A549 (cell line): ENCODE measurements around the gene TBCE.

Experiments used
- CTCF ChIP-seq: fragments of >200 bp; sonication (Bioruptor Twin); formaldehyde crosslinking; IDR thresholded peaks from 3 replicates; pipeline ENCODE4 v1.5.1; 2016
- EP300 ChIP-seq, 2 experiments: fragments of >200 bp; sonication (Bioruptor Twin); formaldehyde crosslinking; IDR thresholded peaks; 2 replicates in 1 of 2; 3 replicates in 1 of 2; pipeline ENCODE4 v1.6.1; 2016 to 2017
- FOSL2 ChIP-seq, 2 experiments: fragments of 450-650 bp in 1 of 2; fragments of >200 bp in 1 of 2; sonication (Bioruptor Twin) in 1 of 2; formaldehyde crosslinking; IDR thresholded peaks; 2 replicates each; pipeline versions ENCODE4 v1.5.0 to v1.6.1; 2016 to 2020; ENCODE audit warnings: mild to moderate bottlenecking in 1 of 2, moderate library complexity in 1 of 2
- MAX ChIP-seq: IDR thresholded peaks from 2 replicates; pipeline ENCODE4 v1.6.1; 2012
- POLR2A ChIP-seq: IDR thresholded peaks from 2 replicates; pipeline ENCODE4 v1.6.1; 2012; ENCODE audit warnings: mild to moderate bottlenecking, low read length
- RFX5 ChIP-seq: fragments of 450-650 bp; IDR thresholded peaks from 2 replicates; pipeline ENCODE4 v1.7.1; 2014; ENCODE audit warnings: antibody characterized with exemption, mild to moderate bottlenecking, moderate library complexity
- ZFP36 ChIP-seq: fragments of 450-650 bp; IDR thresholded peaks from 2 replicates; pipeline ENCODE4 v1.6.1; 2014; ENCODE audit warnings: borderline replicate concordance; ENCODE audit not compliant: partially characterized antibody

GRCh38 chr1:235369802-235370201 is 2.6 kb downstream of the TBCE start:
- TF ChIP-seq EP300 (IDR thresholded peaks at IDR 0.05): no peak
- no peak for TF ChIP-seq CTCF
- no peak for TF ChIP-seq FOSL2 (IDR thresholded peaks at IDR 0.05)
- TF ChIP-seq FOSL2 (CRISPR knock-in tag; IDR thresholded peaks at IDR 0.05): no peak
- TF ChIP-seq ZFP36: no peak
- no peak for TF ChIP-seq RFX5
- TF ChIP-seq POLR2A: no peak
- TF ChIP-seq MAX: no peak
